H9 (cell line): ENCODE data around the gene FBXL19. TPM values are rescaled to one million over a fixed set of nuclear protein-coding genes. Genes with fewer than 3 reads are reported as not detected.

Experiments used
- DNase-seq: peaks from one replicate; pipeline ENCODE4 v3.0.0-alpha.2; 2017
- H2AFZ ChIP-seq: one replicate; pipeline ENCODE4 v1.6.1; 2013; ENCODE audit warnings: mild to moderate bottlenecking, low read length, control low read depth, moderate library complexity
- H2AK5ac ChIP-seq: 2 replicates; pipeline ENCODE4 v1.6.1; 2013; ENCODE audit warnings: low read length, control low read depth, mixed read lengths; ENCODE audit not compliant: insufficient read length
- H2BK120ac ChIP-seq: one replicate; pipeline ENCODE4 v1.6.1; 2013; ENCODE audit warnings: low read depth, mild to moderate bottlenecking, low read length, control low read depth, inconsistent platforms; ENCODE audit not compliant: poor library complexity, severe bottlenecking
- H2BK12ac ChIP-seq: 2 replicates; pipeline ENCODE4 v1.6.1; 2013; ENCODE audit warnings: low read length, control low read depth, mixed read lengths, low read depth; ENCODE audit not compliant: insufficient read length
- H2BK15ac ChIP-seq: 2 replicates; pipeline ENCODE4 v1.6.1; 2013; ENCODE audit warnings: low read depth, low read length, control low read depth
- H2BK20ac ChIP-seq: one replicate; pipeline ENCODE4 v1.6.1; 2013; ENCODE audit warnings: low read depth, mild to moderate bottlenecking, low read length, control low read depth, inconsistent platforms; ENCODE audit not compliant: poor library complexity, severe bottlenecking
- H2BK5ac ChIP-seq: 2 replicates; pipeline ENCODE4 v1.6.1; 2013; ENCODE audit warnings: low read length, control low read depth, mixed read lengths; ENCODE audit not compliant: insufficient read length
- H3K14ac ChIP-seq: 2 replicates; pipeline ENCODE4 v1.6.1; 2013; ENCODE audit warnings: low read length, control low read depth; ENCODE audit not compliant: insufficient read depth
- H3K18ac ChIP-seq: 2 replicates; pipeline ENCODE4 v1.6.1; 2013; ENCODE audit warnings: low read depth, mild to moderate bottlenecking, mixed read lengths, low read length, control low read depth; ENCODE audit not compliant: insufficient read length
- H3K23ac ChIP-seq: 2 replicates; pipeline ENCODE4 v1.6.1; 2013; ENCODE audit warnings: low read length, control low read depth, mixed read lengths, low read depth; ENCODE audit not compliant: insufficient read length
- H3K23me2 ChIP-seq: 2 replicates; pipeline ENCODE4 v1.6.1; 2013; ENCODE audit warnings: low read depth, mild to moderate bottlenecking, mixed read lengths, low read length, control low read depth; ENCODE audit not compliant: insufficient read length, poor library complexity, severe bottlenecking
- H3K27ac ChIP-seq: 2 replicates; pipeline ENCODE4 v1.5.1; 2013; ENCODE audit warnings: low read length, control low read depth, mixed read lengths, low read depth; ENCODE audit not compliant: insufficient read length
- H3K27me3 ChIP-seq: 2 replicates; pipeline ENCODE4 v1.6.1; 2013; ENCODE audit warnings: low read length, control low read depth, inconsistent platforms; ENCODE audit not compliant: insufficient read depth
- H3K4ac ChIP-seq: 2 replicates; pipeline ENCODE4 v1.6.1; 2013; ENCODE audit warnings: low read depth, mild to moderate bottlenecking, control low read depth, inconsistent platforms, low read length, moderate library complexity
- H3K4me1 ChIP-seq: 2 replicates; pipeline ENCODE4 v1.6.1; 2013; ENCODE audit warnings: low read length, control low read depth, inconsistent platforms; ENCODE audit not compliant: insufficient read depth
- H3K4me2 ChIP-seq: 2 replicates; pipeline ENCODE4 v1.6.1; 2013; ENCODE audit warnings: low read length, control low read depth, mixed read lengths; ENCODE audit not compliant: insufficient read length, insufficient read depth
- H3K56ac ChIP-seq: 2 replicates; pipeline ENCODE4 v1.6.1; 2013; ENCODE audit warnings: low read depth, mild to moderate bottlenecking, mixed read lengths, low read length, control low read depth; ENCODE audit not compliant: insufficient read length
- H3K79me1 ChIP-seq: 2 replicates; pipeline ENCODE4 v1.6.1; 2013; ENCODE audit warnings: low read depth, mild to moderate bottlenecking, moderate library complexity, low read length, control low read depth, inconsistent platforms; ENCODE audit not compliant: insufficient read depth, poor library complexity, severe bottlenecking
- H3K79me2 ChIP-seq: 2 replicates; pipeline ENCODE4 v1.6.1; 2013; ENCODE audit warnings: low read length, control low read depth, inconsistent platforms; ENCODE audit not compliant: insufficient read depth
- H3K9ac ChIP-seq: 2 replicates; pipeline ENCODE4 v1.6.1; 2013; ENCODE audit warnings: low read length, control low read depth, mixed read lengths; ENCODE audit not compliant: insufficient read length; ENCODE audit errors: extremely low read depth
- H3K9me3 ChIP-seq: one replicate; pipeline ENCODE4 v1.6.1; 2013; ENCODE audit warnings: low read depth, low read length, inconsistent platforms; ENCODE audit not compliant: control insufficient read depth
- H3T11ph ChIP-seq: one replicate; pipeline ENCODE4 v1.6.1; 2013; ENCODE audit warnings: mild to moderate bottlenecking, low read length, control low read depth, inconsistent platforms
- H4K20me1 ChIP-seq: one replicate; pipeline ENCODE4 v1.6.1; 2013; ENCODE audit not compliant: control insufficient read depth, insufficient read length, insufficient read depth
- H4K5ac ChIP-seq: 2 replicates; pipeline ENCODE4 v1.6.1; 2013; ENCODE audit warnings: low read depth, mild to moderate bottlenecking, mixed read lengths, low read length, control low read depth; ENCODE audit not compliant: insufficient read length
- H4K8ac ChIP-seq: replicated peaks from 2 replicates; pipeline ENCODE4 v1.6.1; 2013; ENCODE audit warnings: low read length, control low read depth, mixed read lengths, low read depth; ENCODE audit not compliant: insufficient read length
- H4K91ac ChIP-seq: 2 replicates; pipeline ENCODE4 v1.6.1; 2013; ENCODE audit warnings: low read depth, mild to moderate bottlenecking, moderate library complexity, mixed read lengths, low read length, control low read depth; ENCODE audit not compliant: insufficient read length
- H3K27ac Mint-ChIP-seq, 3 experiments: 2 replicates in 2 of 3; 3 replicates in 1 of 3; pipeline ENCODE4 v1.8.0; 2020 to 2021; ENCODE audit warnings: mixed read lengths in 3 of 3, mild to moderate bottlenecking in 1 of 3, moderate library complexity in 1 of 3
- H3K27me3 Mint-ChIP-seq: 2 replicates; pipeline ENCODE4 v1.8.0; 2021; ENCODE audit warnings: low read depth, mild to moderate bottlenecking, moderate library complexity, mixed read lengths
- H3K36me3 Mint-ChIP-seq, 3 experiments: 2 replicates in 2 of 3; 3 replicates in 1 of 3; pipeline ENCODE4 v1.8.0; 2020 to 2021; ENCODE audit warnings: low read depth in 3 of 3, mixed read lengths in 3 of 3; ENCODE audit not compliant: insufficient read depth in 1 of 3
- H3K4me1 Mint-ChIP-seq, 2 experiments: 2 replicates each; pipeline ENCODE4 v1.8.0; 2020; ENCODE audit warnings: mixed read lengths in 2 of 2
- H3K4me3 Mint-ChIP-seq, 2 experiments: 2 replicates in 1 of 2; 3 replicates in 1 of 2; pipeline ENCODE4 v1.8.0; 2020 to 2021; ENCODE audit warnings: mild to moderate bottlenecking in 2 of 2, mixed read lengths in 2 of 2, moderate library complexity in 1 of 2
- H3K9me3 Mint-ChIP-seq, 2 experiments: 2 replicates in 1 of 2; 3 replicates in 1 of 2; pipeline ENCODE4 v1.8.0; 2020; ENCODE audit warnings: mild to moderate bottlenecking in 2 of 2, mixed read lengths in 2 of 2, moderate library complexity in 1 of 2
- CTCF ChIP-seq: fragments of 200-600 bp; sonication (generic); conservative IDR thresholded peaks from 3 replicates; pipeline ENCODE4 v1.8.0; 2021; ENCODE audit warnings: antibody characterized with exemption, mild to moderate bottlenecking
- WGBS: extraction: QIAGEN DNeasy Blood & Tissue Kit; methylation state at CpG from one replicate; pipeline ENCODE4 v1.1.7; 2013; ENCODE audit warnings: missing lambda C conversion rate, low lambda C conversion rate, mixed read lengths; ENCODE audit not compliant: insufficient read length; ENCODE audit errors: extremely low coverage; 5-methylcytosine and 5-hydroxymethylcytosine counted together
- total RNA-seq: library from RNA; stranded (reverse); gene quantifications from 2 replicates; pipeline ENCODE4 v1.2.1, GENCODE V29; 2021

The FBXL19 gene
- total RNA-seq, 1 experiment from 2014 or later: 66.8 TPM

DNA sequence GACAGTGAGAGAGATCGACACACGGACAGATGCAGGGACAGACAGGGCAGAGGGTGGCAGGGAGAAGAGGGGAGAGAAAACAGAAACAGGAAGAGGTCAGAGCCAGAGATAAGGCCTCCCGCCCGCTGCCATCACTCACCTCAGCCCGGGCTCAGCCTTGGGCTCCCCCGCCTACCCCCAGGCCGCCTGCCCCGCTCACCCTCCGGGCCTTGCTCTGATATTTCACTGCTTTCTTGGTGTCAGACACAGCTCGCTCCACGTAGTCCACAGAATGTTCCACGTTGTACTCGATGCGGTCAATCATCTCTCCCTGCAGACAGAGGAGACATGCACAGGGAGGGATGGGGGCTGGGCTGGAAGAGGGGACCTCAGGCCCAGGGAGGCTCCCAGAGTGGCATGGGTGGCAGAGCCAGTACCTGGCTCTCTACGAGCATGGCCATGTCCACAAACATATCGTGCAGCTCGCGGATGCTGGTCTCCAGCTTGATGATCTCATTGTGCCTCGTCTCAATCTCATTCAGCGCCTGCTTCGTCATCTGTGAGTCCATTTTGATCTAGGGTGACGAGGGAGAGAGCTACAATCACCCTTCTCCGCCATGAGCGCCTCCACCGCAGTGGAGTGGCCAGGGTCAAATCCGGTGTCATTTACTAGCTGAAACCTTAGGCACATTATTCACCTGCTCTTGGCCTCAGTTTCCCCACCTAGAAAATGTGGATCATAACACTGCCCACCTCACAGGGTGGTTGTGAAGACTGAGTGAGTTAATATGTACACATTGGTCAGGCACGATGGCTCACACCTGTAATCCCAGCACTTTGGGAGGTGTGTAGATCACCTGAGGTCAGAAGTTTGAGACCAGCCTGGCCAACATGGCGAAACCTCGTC lies 69.8 kb downstream of the FBXL19 start:
- no peak overlapping the region for H3K27ac ChIP-seq
- H2BK15ac ChIP-seq: no peak overlapping the region
- DNase-seq: no peak
- no peak overlapping the region for H3K23ac ChIP-seq
- no peaks in the 10 kb centered on the region for H3K79me1 ChIP-seq
- peaks cover 12% of the 10 kb centered on the region for H3K23me2 ChIP-seq
- no peaks in the 10 kb centered on the region for H3K9me3 ChIP-seq
- no peak overlapping the region for H2BK20ac ChIP-seq
- H2BK5ac ChIP-seq: no peak overlapping the region
- H4K5ac ChIP-seq: no peak overlapping the region
- H4K8ac ChIP-seq: no peak overlapping the region
- no peak overlapping the region for H3K9ac ChIP-seq
- H2AK5ac ChIP-seq: no peak overlapping the region
- H3K18ac ChIP-seq: no peak overlapping the region
- H2BK12ac ChIP-seq: no peak overlapping the region
- H3K79me2 ChIP-seq: no peaks in the 10 kb centered on the region
- peaks cover 12 to 18% of the 10 kb centered on the region in 2 experiments for H3K4me1 Mint-ChIP-seq
- H4K91ac ChIP-seq: no peak overlapping the region
- H3K4me2 ChIP-seq: no peak overlapping the region
- H2AFZ ChIP-seq: no peak overlapping the region
- WGBS: no CpG with 5 or more reads among the region's 29 CpGs
- H3K4ac ChIP-seq: no peak overlapping the region
- no peaks in the 10 kb centered on the region for H3K9me3 Mint-ChIP-seq
- H3K4me3 Mint-ChIP-seq: no peak overlapping the region
- peak overlapping the region in 1 of 3 experiments; percentile 27; a peak in 2 of 7 replicates for H3K27ac Mint-ChIP-seq
- no peak overlapping the region for H2BK120ac ChIP-seq
- peaks cover 6% of the 10 kb centered on the region for H3K27me3 Mint-ChIP-seq
- no peaks in the 10 kb centered on the region for H3K27me3 ChIP-seq
- peaks cover 0 to 9% (median 2%) of the 10 kb centered on the region in 3 experiments; a peak in 2 of 7 replicates for H3K36me3 Mint-ChIP-seq
- H3K4me1 ChIP-seq: no peaks in the 10 kb centered on the region
- TF ChIP-seq CTCF: no peak
- H3K14ac ChIP-seq: no peak overlapping the region
- no peak overlapping the region for H3T11ph ChIP-seq
- H4K20me1 ChIP-seq: no peaks in the 10 kb centered on the region
- H3K56ac ChIP-seq: no peak overlapping the region
